ENCODE measurements around the gene MED9. TPM values are rescaled to one million over a fixed set of nuclear protein-coding genes. Genes with fewer than 3 reads are reported as not detected.

MED9 gene
- total and polyA plus RNA-seq, 4 donors: 10.8 to 15.4 (median 13.3) TPM

DNA sequence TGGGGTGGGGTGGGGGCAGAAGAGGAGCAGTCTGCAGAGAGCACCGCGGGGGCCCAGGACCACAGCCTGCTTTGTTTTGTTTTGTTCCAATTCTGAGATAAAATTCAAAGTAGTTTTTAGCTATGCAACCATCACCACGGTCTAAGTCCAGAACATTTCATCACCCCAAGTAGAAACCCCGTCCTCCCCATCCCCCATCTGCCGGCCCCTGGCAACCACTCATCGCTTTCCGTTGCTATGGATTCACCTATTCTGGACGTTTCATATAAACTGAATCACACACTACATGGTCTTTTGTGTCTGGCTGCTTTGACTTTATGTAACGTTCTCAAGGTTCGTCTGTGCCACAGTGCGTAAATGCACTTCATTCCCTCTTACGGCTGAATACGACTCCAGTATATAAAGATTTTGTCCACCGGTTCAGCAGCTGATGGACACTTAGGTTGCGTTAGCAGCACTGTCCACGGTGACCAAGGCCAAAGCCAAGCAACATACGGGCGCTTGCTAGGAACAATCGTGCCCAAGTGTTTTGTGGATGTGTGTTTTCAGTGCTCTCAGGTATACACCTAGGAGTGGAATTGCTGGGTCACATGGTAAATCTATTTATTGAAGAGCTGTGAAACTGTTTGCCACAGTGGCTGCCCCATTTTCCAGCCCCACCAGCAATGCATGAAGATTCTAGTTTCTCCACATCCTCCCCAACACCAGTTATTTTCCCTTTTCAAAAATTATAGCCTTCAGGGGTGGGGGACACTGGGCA, 47.1 kb downstream of the MED9 start:
- H3K4me1 ChIP-seq (ENCODE audit: control insufficient read depth in 5 of 5, insufficient read depth in 5 of 5, low read length in 5 of 5): peaks cover 0 to 25% (median 7%) of the 10 kb centered on the region in 5 donors
- ATAC-seq (ENCODE audit: insufficient read depth, low FRiP score) (no peak), DNase-seq (no peak)
- no peak overlapping the region for H3K4me3 ChIP-seq
- no peaks in the 10 kb centered on the region for H3K9me3 ChIP-seq (ENCODE audit: control insufficient read depth in 4 of 4, insufficient read depth in 3 of 4, low read length in 3 of 4)
- no peaks in the 10 kb centered on the region for H3K27me3 ChIP-seq (ENCODE audit: control insufficient read depth in 3 of 3, insufficient read depth in 3 of 3, low read length in 2 of 3)
- no peak overlapping the region for H3K9ac ChIP-seq (ENCODE audit: insufficient read depth in 1 of 2, low read length in 2 of 2)
- H3K36me3 ChIP-seq (ENCODE audit: control insufficient read depth in 4 of 4, insufficient read depth in 4 of 4, low read length in 4 of 4): peaks cover 0 to 6% (median 0%) of the 10 kb centered on the region in 4 donors
- 86 to 87% methylated on average over 19 of the region's 19 CpGs for WGBS, 2 donors
- H3K27ac ChIP-seq (ENCODE audit: low read depth in 1 of 2, low read length in 1 of 2): no peak overlapping the region
- TF ChIP-seq, protein P1, sequence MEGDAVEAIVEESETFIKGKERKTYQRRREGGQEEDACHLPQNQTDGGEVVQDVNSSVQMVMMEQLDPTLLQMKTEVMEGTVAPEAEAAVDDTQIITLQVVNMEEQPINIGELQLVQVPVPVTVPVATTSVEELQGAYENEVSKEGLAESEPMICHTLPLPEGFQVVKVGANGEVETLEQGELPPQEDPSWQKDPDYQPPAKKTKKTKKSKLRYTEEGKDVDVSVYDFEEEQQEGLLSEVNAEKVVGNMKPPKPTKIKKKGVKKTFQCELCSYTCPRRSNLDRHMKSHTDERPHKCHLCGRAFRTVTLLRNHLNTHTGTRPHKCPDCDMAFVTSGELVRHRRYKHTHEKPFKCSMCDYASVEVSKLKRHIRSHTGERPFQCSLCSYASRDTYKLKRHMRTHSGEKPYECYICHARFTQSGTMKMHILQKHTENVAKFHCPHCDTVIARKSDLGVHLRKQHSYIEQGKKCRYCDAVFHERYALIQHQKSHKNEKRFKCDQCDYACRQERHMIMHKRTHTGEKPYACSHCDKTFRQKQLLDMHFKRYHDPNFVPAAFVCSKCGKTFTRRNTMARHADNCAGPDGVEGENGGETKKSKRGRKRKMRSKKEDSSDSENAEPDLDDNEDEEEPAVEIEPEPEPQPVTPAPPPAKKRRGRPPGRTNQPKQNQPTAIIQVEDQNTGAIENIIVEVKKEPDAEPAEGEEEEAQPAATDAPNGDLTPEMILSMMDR (IDR thresholded peaks at IDR 0.05; ENCODE audit: control extremely low read depth, extremely low read depth): no peak

DNA sequence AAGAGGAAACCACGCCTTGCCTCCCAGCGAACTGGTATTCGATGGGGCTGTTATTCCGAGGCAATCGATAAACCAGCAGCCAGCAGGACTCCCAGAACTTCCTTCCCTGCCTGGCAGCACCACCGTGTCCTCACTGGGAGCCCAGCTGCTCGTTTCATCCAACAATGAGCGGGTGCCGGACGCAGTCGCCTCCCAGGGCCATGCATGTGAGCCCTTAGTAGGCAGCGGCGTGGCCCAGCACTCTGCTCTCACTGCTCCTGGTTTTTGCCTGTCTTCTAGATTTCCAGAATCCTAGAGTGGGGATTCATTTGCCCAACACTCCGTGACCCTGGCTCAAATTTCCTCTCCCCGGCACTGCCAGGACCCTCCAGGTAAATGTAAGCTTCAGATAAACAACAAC, 48.5 kb downstream of the MED9 start:
- peak overlapping the region in 1 of 2 donors; percentile 7 for H3K27ac ChIP-seq (ENCODE audit: low read depth in 1 of 2, low read length in 1 of 2)
- no peak for DNase-seq
- H3K4me3 ChIP-seq: no peak overlapping the region
- H3K27me3 ChIP-seq (ENCODE audit: control insufficient read depth in 3 of 3, insufficient read depth in 3 of 3, low read length in 2 of 3): no peaks in the 10 kb centered on the region
- peaks cover 0 to 4% (median 0%) of the 10 kb centered on the region in 4 donors for H3K36me3 ChIP-seq (ENCODE audit: control insufficient read depth in 4 of 4, insufficient read depth in 4 of 4, low read length in 4 of 4)
- TF ChIP-seq, protein P1 (IDR thresholded peaks at IDR 0.05; ENCODE audit: control extremely low read depth, extremely low read depth): no peak
- no peak overlapping the region for H3K9ac ChIP-seq (ENCODE audit: insufficient read depth in 1 of 2, low read length in 2 of 2)
- H3K9me3 ChIP-seq (ENCODE audit: control insufficient read depth in 4 of 4, insufficient read depth in 3 of 4, low read length in 3 of 4): no peaks in the 10 kb centered on the region
- 71 to 72% methylated on average over 15 of the region's 15 CpGs for WGBS, 2 donors
- H3K4me1 ChIP-seq (ENCODE audit: control insufficient read depth in 5 of 5, insufficient read depth in 5 of 5, low read length in 5 of 5): peaks cover 0 to 25% (median 7%) of the 10 kb centered on the region in 5 donors
- ATAC-seq (ENCODE audit: insufficient read depth, low FRiP score): no peak

DNA sequence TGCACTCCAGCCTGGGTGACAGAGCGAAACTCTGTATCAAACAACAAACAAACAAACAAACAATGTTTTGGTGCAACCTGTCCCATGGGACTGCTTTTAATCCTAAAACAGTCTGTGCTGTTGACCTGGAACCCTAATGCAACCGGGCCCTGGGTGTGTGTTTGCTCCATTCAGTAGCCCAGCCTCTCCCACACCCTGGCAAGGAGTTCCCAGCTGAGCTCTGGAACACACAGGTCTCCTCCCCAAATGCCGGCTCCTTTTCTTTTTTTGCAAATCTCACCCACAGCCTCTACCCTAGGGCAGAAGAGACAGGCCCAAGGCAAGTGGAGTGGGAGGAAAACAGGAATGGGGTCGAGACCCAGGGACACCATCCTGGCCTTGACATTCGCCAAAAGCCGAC, 49.2 kb downstream of the MED9 start:
- H3K9ac ChIP-seq (ENCODE audit: insufficient read depth in 1 of 2, low read length in 2 of 2): no peak overlapping the region
- no peaks in the 10 kb centered on the region for H3K36me3 ChIP-seq (ENCODE audit: control insufficient read depth in 4 of 4, insufficient read depth in 4 of 4, low read length in 4 of 4)
- WGBS, 2 donors: 76 to 88% methylated on average over 6 of the region's 6 CpGs
- TF ChIP-seq, protein P1 (IDR thresholded peaks at IDR 0.05; ENCODE audit: control extremely low read depth, extremely low read depth): no peak
- DNase-seq: no peak
- no peaks in the 10 kb centered on the region for H3K9me3 ChIP-seq (ENCODE audit: control insufficient read depth in 4 of 4, insufficient read depth in 3 of 4, low read length in 3 of 4)
- no peaks in the 10 kb centered on the region for H3K27me3 ChIP-seq (ENCODE audit: control insufficient read depth in 3 of 3, insufficient read depth in 3 of 3, low read length in 2 of 3)
- no peak overlapping the region for H3K4me3 ChIP-seq
- H3K4me1 ChIP-seq (ENCODE audit: control insufficient read depth in 5 of 5, insufficient read depth in 5 of 5, low read length in 5 of 5): peaks cover 0 to 25% (median 7%) of the 10 kb centered on the region in 5 donors
- no peak for ATAC-seq (ENCODE audit: insufficient read depth, low FRiP score)
- H3K27ac ChIP-seq (ENCODE audit: low read depth in 1 of 2, low read length in 1 of 2): peak overlapping the region in 1 of 2 donors; percentile 54
